Astrocyte of the spinal cord (primary cell): ENCODE results near the gene CES1.
"Not testable (repeated sequence)": the region's sequence is repeated elsewhere in the genome, so short reads cannot be mapped to it uniquely, and the experiment has no call there.

Experiments used
- DNase-seq: peaks from one replicate; pipeline ENCODE4 v3.0.0; 2011; ENCODE audit warnings: low read depth, low spot score
- H3K4me3 ChIP-seq: 2 replicates; pipeline ENCODE4 v1.5.1; 2011; ENCODE audit warnings: low read depth, mild to moderate bottlenecking, low read length, moderate library complexity
- in situ Hi-C: cut with HindIII; loops from 2 replicates; pipeline ENCODE4 v1.10.0; 2017; ENCODE audit warnings: low sequenced_read_pairs
- TF ChIP-seq, protein P1 (sequence below): IDR thresholded peaks from 2 replicates; pipeline ENCODE4 v1.5.1; 2012; ENCODE audit warnings: low read depth, mild to moderate bottlenecking, low read length, inconsistent platforms

CES1 gene

DNA sequence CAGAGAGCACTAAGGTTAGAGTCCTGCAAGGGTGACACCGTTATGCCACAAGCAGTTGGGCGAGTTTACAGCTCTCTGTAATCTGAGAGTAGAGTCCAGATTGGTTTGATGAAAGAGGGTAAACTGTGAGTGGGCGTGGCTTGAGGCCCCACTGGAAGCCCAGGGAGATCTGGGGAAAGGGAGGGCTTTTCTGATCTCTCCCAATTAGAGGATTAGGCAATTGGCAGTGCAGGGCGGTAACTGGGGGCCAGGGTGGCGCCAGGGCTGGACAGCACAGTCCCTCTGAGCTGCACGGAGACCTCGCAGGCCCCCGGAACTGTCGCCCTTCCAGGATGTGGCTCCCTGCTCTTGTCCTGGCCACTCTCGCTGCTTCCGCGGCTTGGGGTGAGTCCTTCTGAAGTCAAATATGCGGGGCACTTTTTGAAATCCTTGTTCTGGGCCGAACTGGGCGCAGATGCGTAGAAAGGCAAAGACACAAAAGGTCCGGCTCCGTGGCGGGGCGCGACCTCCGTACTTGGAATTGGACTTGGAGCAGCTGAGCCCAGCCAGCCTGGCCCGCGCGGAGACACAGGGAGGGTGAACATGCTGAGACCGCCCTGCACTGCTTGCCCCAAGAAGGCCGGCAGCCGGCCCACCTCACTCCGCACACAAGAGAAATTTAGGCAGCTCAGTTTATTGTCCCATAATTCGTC is 72.4 kb downstream of the CES1 start:
- no peak overlapping the region for H3K4me3 ChIP-seq
- DNase-seq, result no peak
- TF ChIP-seq, protein P1, sequence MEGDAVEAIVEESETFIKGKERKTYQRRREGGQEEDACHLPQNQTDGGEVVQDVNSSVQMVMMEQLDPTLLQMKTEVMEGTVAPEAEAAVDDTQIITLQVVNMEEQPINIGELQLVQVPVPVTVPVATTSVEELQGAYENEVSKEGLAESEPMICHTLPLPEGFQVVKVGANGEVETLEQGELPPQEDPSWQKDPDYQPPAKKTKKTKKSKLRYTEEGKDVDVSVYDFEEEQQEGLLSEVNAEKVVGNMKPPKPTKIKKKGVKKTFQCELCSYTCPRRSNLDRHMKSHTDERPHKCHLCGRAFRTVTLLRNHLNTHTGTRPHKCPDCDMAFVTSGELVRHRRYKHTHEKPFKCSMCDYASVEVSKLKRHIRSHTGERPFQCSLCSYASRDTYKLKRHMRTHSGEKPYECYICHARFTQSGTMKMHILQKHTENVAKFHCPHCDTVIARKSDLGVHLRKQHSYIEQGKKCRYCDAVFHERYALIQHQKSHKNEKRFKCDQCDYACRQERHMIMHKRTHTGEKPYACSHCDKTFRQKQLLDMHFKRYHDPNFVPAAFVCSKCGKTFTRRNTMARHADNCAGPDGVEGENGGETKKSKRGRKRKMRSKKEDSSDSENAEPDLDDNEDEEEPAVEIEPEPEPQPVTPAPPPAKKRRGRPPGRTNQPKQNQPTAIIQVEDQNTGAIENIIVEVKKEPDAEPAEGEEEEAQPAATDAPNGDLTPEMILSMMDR, result no peak
- in situ Hi-C loops, result no loop called here

DNA sequence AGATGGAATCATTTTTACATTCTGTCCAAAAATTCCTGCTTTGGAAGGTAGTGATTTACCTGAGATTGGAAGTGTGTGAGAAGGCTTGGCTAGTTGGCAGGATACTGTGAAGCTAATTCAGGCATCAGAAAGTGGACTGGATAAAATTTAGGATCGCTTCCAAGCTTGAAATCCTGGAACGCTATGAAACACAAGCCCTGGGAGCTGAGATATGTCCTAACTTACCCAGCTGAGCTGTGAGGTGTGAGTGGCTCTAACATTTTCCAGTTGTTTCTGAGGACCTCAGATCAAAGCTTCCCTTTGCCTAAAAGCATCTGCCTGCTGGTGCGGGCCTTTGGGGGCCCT is 73.0 kb downstream of the CES1 start:
- H3K4me3 ChIP-seq, in situ Hi-C loops, DNase-seq: not testable (repeated sequence)

GRCh38 chr16:55757595-55758527 is 75.0 kb downstream of the CES1 start:
- DNase-seq, in situ Hi-C loops: not testable (repeated sequence)

GRCh38 chr16:55756963-55757362 is 75.9 kb downstream of the CES1 start:
- H3K4me3 ChIP-seq, result no peak overlapping the region
- in situ Hi-C loops, result no loop called here
- TF ChIP-seq, protein P1, result no peak
- no peak for DNase-seq

More at GRCh38 chr16:55757595-55758527, 75.0 kb downstream of the CES1 start:
- not testable (repeated sequence) for H3K4me3 ChIP-seq

DNA sequence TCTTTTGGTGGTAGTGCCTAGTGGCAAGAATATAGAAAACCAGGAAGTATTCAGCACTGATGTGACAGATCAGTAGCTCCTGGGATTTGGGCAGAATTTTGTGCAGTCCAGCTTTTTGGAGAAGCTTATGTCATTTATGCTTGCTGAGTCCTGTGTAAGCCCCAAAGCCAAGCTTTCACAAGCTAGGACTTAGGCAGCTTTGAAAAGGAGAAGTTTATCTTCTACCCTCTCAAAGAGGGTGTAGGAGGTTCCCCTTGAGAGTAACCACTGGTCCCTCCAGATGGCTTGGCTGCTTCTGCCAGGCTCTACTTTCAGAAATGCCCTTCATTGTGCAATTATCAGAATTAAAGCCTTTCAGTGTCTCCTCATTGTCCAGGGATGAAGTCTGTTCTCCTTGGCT is 78.8 kb downstream of the CES1 start:
- DNase-seq, result no peak
- TF ChIP-seq, protein P1, result no peak
- in situ Hi-C loops, result no loop called here
- no peak overlapping the region for H3K4me3 ChIP-seq

- H3K4me3 ChIP-seq, DNase-seq, in situ Hi-C loops: not testable (repeated sequence)
Measured at GRCh38 chr16:55753145-55753631, 79.7 kb downstream of the CES1 start.
